Activated naive CD8-positive, alpha-beta T cell (primary cell): ENCODE data around the gene RELL2.

ENCODE experiments used
- H3K27ac Mint-ChIP-seq: one replicate; pipeline ENCODE4 v1.8.0; 2021; ENCODE audit warnings: mixed read lengths
- H3K27me3 Mint-ChIP-seq: one replicate; pipeline ENCODE4 v1.8.0; 2021; ENCODE audit warnings: mixed read lengths
- H3K36me3 Mint-ChIP-seq: one replicate; pipeline ENCODE4 v1.8.0; 2021; ENCODE audit warnings: mixed read lengths
- H3K4me1 Mint-ChIP-seq: one replicate; pipeline ENCODE4 v1.8.0; 2021; ENCODE audit warnings: low read depth, mixed read lengths
- H3K4me3 Mint-ChIP-seq: one replicate; pipeline ENCODE4 v1.8.0; 2021; ENCODE audit warnings: mild to moderate bottlenecking, mixed read lengths
- H3K9me3 Mint-ChIP-seq: one replicate; pipeline ENCODE4 v1.8.0; 2021; ENCODE audit warnings: low read depth, mixed read lengths

The RELL2 gene

DNA sequence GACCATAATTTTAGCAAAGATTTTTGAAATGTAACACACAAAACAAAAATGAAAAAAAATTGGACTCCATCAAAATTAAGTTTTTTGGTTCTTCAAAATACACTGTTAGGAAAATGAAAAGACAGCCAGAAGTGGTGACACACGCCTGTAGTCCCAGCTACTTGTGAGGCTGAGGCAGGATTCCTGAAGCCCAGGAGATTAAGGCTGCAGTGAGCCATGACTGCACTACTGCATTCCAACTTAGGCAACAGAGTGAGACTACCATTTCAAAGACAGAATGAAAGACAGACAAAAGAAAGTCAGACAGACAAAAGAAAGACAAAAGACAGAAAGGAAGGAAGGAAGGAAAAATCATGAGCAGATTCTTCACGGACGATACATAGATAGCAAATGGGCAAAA lies 25.5 kb upstream of the RELL2 start:
- Mint-ChIP-seq H3K27me3 (no peaks in the 10 kb centered on the region), H3K4me1 (peaks cover 86% of the 10 kb centered on the region), H3K4me3 (peak overlapping the region; percentile 72), H3K27ac (peak overlapping the region; percentile 88), H3K36me3 (peaks cover 16% of the 10 kb centered on the region), H3K9me3 (no peaks in the 10 kb centered on the region)

DNA sequence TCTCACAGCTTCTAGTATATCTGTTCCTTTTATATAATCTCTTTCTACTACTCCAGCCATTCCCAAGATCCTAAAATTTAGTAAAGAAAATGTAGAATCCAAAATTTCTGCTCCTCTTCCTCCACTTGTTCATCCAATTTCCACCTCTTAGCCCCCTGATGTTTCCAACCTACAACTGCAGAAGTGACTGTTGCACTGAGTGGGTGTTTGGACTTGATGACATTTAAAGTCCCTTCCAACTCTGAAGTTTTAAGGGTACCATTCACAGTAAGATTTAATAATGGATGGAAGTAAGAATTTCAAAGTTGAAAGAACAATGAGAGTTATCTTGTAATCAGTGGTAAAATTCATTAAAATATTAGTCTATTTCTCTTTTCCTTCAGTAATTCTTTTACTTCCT lies 23.5 kb upstream of the RELL2 start:
- Mint-ChIP-seq H3K4me1 (peaks cover 82% of the 10 kb centered on the region), H3K27ac (peak overlapping the region; percentile 35), H3K36me3 (peaks cover 13% of the 10 kb centered on the region), H3K4me3 (peak overlapping the region; percentile 69), H3K9me3 (no peaks in the 10 kb centered on the region), H3K27me3 (no peaks in the 10 kb centered on the region)

DNA sequence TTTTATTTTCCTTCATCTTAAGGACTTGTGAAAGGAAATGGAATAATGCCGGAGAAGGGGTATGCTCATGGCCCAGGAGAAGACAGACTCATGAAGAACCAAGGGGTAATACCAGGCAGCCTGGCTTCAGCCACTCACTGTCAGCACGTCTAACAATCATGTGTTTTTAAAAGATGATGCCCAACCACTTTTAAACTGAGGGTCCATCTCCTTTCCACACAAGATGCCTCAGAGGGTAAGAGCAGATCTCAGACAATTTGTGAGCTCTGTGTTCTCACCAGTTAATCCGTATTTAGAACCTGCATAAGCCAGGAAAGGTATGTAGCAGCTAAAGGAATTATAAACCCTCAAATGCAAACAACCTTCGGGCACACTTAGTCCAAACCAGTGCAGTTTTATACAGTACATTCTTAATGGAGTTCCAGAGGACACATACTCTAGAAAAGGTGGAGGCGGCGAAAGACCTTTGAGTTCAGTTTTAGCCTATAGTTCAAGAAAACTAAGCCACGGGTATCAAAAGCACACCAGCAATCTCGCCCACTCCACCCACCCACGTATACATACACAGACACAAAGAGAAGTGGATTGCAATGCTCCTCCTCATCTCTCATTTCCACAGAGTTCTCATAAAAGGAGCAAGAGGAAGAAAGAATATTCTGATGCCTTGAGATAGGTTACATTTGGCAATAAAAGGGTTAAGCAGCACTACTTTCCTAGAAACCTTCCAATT lies 20.6 kb upstream of the RELL2 start:
- Mint-ChIP-seq H3K27ac (peak overlapping the region; percentile 96), H3K9me3 (no peaks in the 10 kb centered on the region), H3K4me3 (peak overlapping the region; percentile 99), H3K27me3 (no peaks in the 10 kb centered on the region), H3K4me1 (peaks cover 64% of the 10 kb centered on the region), H3K36me3 (peaks cover 10% of the 10 kb centered on the region)

DNA sequence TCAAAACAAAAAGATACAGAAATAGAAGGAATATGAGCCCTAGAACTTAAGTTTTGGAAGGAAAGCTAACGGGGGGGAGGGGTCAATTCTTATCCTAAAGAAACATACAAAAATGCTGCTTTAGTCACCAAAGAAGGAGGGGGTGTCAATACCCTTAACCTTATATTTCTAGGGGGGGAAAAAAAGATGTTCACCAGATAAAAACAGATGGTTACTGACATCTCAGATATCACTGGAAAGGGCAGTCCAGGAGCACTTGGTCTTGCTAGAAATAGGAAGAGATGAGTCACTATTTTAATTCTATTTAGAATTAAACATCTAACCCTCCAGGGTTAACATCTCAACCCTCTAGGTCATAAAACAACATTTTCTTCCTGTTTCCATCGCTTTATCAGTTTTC lies 19.7 kb upstream of the RELL2 start:
- Mint-ChIP-seq H3K27ac (peak overlapping the region; percentile 96), H3K27me3 (no peaks in the 10 kb centered on the region), H3K9me3 (no peaks in the 10 kb centered on the region), H3K4me3 (peak overlapping the region; percentile 99), H3K36me3 (peaks cover 6% of the 10 kb centered on the region), H3K4me1 (peaks cover 61% of the 10 kb centered on the region)

DNA sequence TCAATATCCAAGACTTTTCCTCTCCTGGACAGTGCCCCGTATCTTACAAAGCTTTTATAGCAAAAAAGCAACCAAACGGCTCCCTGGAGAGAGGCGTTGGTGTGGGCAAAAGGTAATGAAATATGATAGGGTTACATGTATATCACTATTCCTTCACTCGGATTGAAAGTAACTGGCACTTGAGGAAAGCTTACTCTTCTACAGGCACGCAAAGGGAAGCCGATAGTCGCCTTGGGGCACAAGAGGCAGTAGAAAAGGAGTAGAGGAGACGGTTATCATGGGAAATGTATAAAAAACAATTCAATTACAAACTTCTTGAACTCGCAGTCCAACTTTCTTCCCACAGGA lies 19.1 kb upstream of the RELL2 start:
- Mint-ChIP-seq H3K27ac (peak overlapping the region; percentile 96), H3K4me3 (peak overlapping the region; percentile 99), H3K9me3 (no peaks in the 10 kb centered on the region), H3K27me3 (no peaks in the 10 kb centered on the region), H3K36me3 (peaks cover 6% of the 10 kb centered on the region), H3K4me1 (peaks cover 56% of the 10 kb centered on the region)

DNA sequence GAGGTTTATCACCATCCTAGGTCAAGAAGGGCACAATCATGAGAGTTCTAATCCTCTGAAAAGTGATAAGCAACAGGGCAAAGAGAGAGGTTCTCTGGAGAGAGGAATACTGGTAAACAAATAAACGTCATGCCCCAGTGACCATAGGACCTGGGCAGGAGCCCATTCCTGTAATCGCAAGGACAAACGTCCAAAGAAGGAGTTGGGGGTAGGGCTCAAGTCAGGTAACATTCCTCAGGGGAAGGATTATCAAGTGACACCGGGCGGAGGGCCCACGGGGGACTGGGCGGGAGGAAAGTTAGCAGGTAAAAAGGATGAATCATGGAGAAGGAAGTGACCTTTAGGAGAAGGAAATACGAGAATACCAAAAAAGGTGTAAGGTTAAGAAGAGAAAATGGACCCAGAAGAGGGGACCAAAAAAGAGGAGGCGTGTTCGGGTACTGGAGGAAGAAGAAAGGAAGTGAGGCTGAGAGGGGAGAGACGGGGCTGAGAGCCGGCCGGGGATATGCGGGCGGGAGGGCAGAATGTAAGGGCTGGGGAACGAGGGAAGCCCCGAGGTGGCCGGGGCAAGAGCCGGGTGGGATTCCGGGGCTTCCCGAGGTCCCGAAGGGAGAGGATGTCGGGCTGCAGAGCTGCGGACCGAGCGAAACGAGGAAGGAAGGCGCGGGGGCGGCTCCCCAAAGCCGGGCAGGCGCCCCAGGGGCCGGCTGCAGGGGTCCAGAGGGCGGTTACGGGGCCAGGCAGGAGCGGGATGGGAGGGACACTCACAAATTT lies 18.6 kb upstream of the RELL2 start:
- peak overlapping the region; percentile 96 for H3K27ac Mint-ChIP-seq
- H3K4me1 Mint-ChIP-seq: peaks cover 53% of the 10 kb centered on the region
- no peaks in the 10 kb centered on the region for H3K9me3 Mint-ChIP-seq
- peak overlapping the region; percentile 99 for H3K4me3 Mint-ChIP-seq
- H3K27me3 Mint-ChIP-seq: no peaks in the 10 kb centered on the region
- H3K36me3 Mint-ChIP-seq: peaks cover 8% of the 10 kb centered on the region

DNA sequence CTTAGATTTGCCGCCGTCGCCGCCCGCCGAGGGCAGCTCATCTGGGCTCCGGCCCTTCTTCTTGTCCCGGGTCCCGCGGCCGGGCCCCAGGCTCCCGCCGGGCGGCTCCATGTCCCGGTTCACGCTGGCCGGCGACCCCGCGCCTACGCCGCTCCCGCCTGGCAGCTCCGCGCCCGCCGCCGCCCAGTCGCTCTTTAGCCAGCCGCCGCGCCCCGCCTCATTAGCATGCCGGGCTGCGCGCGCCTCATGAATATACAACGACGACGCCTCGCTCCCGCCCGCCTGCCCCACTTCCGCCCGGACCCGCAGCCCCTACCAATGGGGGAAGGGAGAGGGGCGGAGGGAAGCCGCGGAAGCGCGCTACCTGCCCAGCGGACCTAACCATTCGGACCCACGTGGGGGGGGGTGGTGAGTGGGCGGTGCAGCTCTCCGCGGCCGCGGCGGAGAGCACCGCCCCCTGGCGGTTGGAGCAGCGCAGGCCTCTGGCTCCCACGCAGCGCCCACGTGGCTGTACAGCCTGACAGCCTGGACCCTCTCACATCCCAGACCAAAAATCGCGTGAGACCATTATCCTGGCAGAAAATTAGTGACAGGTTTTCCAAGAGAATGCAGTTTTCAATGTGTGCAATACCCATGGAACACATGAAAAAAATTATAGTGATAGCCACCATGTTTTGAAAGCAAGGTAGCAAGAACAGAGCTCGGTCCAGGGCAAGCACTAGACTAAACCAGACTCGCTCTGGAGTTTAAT lies 17.8 kb upstream of the RELL2 start, which contains the start of gene DIAPH1:
Gene DIAPH1, minus strand, starts transcription at position 197 of the 751 bp plus-strand sequence. Its CDS starts 86 bp downstream, at position 111.
- Mint-ChIP-seq H3K27me3 (no peaks in the 10 kb centered on the region), H3K4me1 (peaks cover 53% of the 10 kb centered on the region), H3K27ac (peak within 1 kb of the TSS; percentile 96), H3K36me3 (peaks cover 11% of the 10 kb centered on the region), H3K9me3 (no peaks in the 10 kb centered on the region), H3K4me3 (peak within 1 kb of the TSS; percentile 99)

DNA sequence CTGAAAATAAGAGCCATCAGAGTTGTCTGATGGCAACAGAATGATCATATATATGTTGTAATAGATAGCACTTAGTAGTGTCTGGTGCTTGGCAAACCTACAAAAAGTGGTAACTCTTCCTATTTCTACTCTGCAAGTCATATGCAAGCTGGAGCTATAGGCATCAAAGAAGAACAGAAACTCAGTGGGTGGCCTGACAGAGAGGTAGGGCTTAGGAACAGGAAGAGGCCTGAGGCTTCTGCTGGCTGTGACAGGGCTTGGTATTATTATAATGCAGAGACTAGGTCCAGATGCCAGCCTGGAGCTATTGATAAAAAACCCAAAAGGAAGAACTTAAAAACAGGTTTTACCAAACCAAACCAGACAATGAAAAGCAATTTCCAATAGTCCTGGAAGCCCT lies 13.6 kb upstream of the RELL2 start:
- Mint-ChIP-seq H3K4me1 (peaks cover 21% of the 10 kb centered on the region), H3K4me3 (peak overlapping the region; percentile 41), H3K9me3 (no peaks in the 10 kb centered on the region), H3K36me3 (peaks cover 11% of the 10 kb centered on the region), H3K27me3 (no peaks in the 10 kb centered on the region), H3K27ac (peak overlapping the region; percentile 80)

DNA sequence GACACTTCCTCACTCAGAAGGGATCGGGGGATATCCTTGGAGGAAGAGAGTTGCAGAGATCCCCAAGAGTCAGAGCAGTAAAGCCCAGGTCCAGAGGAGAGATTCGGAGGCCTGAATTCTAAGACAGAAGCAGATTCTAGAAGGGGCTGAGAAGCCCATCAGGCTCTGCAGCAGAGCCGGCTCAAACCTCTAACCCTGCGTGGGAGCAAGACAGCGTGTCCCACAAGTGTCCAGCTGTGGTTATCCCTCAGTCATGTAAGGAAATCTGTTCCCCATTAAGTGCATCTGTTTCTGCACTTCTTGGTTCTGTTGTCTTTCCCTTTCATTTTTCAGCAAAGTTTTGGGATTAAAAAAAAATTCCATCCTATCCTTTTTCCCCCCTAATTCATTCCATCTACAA lies 13.2 kb upstream of the RELL2 start:
- Mint-ChIP-seq H3K4me3 (peak overlapping the region; percentile 41), H3K36me3 (peaks cover 11% of the 10 kb centered on the region), H3K27me3 (no peaks in the 10 kb centered on the region), H3K27ac (peak overlapping the region; percentile 80), H3K4me1 (peaks cover 21% of the 10 kb centered on the region), H3K9me3 (no peaks in the 10 kb centered on the region)

DNA sequence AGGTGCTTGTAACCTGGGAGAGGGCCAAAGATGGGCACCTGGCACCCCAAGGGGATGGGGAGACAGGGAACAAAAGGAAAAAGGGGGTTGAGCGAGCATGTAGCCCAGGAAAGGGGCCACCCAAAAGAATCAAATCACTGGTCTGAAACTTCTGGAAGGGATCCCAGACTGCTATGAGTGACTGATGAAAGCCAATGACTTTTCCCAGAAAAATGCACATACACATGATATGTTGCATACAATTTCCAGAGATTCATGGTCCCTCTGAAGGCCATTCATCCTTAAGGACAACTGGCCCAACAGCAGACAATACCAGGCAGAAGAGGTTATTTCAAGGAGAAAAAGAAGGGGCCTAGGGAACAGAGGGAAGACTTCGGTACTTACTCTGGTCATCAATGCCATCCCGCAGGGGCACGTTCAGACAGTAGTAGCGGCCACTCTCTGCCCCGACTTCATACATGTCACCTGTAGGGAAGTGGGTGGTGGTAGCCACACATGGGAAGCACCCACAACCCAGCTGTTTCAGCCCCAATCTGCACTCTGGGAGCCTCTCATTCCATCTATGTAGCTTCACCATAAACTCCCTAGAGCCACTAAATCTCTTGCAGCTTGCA lies 8.5 kb upstream of the RELL2 start:
- no peak overlapping the region for H3K27ac Mint-ChIP-seq

DNA sequence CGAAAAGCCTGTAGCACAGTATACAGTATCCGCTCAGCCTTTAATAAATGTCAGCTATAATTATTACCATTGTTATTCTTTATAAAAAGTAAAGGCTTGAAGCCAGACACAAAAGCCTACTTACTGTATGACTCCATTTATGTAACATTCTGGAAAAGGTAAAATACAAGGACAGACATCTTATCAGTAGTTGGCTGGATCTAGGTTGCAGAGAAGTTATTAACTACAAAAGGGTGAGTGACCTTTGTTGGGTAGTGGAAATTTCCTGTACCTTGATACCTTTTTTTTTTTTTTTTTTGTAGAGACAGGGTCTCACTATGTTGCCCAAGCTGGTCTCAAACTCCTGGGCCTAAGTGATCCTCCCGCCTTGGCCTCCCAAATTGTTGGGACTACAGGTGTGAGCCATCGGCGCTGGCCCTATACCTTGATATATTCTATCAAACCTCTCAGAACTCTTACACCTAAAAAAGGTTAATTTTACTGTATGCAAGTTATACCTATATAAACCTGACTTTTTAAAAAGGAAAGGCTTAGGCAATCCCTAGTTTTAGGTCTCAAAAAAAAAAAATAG lies 6.1 kb upstream of the RELL2 start:
- H3K27ac Mint-ChIP-seq: no peak overlapping the region

More for the DNA sequence above, 8.5 kb upstream of the RELL2 start:
- Mint-ChIP-seq H3K27me3 (no peaks in the 10 kb centered on the region), H3K4me3 (no peak overlapping the region), H3K36me3 (peaks cover 8% of the 10 kb centered on the region), H3K4me1 (peaks cover 15% of the 10 kb centered on the region), H3K9me3 (no peaks in the 10 kb centered on the region)

DNA sequence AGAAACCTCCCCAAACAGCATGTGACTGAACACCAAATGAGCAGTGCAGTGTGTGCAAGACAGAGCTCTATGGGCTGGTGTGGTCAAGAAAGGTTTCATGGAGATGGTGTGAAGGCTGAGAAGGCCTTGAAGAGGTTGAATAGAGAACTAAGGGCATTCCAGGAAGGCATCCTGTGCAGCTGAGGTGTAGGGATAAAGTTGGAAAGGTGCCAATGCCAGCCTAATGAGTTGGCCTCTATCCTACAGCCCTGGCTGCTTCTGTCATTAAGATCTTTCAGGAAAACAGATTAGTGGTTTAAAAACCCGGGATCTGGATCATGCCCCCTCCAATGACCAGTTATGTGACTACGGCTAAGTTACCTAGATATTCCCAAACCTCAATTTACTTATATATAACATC lies 4.1 kb upstream of the RELL2 start:
- peaks cover 32% of the 10 kb centered on the region for H3K4me1 Mint-ChIP-seq
- no peaks in the 10 kb centered on the region for H3K9me3 Mint-ChIP-seq
- H3K27ac Mint-ChIP-seq: no peak overlapping the region
- H3K36me3 Mint-ChIP-seq: peaks cover 3% of the 10 kb centered on the region
- H3K27me3 Mint-ChIP-seq: no peaks in the 10 kb centered on the region
- no peak overlapping the region for H3K4me3 Mint-ChIP-seq

More for the DNA sequence above, 6.1 kb upstream of the RELL2 start:
- Mint-ChIP-seq H3K4me3 (no peak overlapping the region), H3K27me3 (no peaks in the 10 kb centered on the region), H3K36me3 (peaks cover 3% of the 10 kb centered on the region), H3K9me3 (no peaks in the 10 kb centered on the region), H3K4me1 (peaks cover 25% of the 10 kb centered on the region)

DNA sequence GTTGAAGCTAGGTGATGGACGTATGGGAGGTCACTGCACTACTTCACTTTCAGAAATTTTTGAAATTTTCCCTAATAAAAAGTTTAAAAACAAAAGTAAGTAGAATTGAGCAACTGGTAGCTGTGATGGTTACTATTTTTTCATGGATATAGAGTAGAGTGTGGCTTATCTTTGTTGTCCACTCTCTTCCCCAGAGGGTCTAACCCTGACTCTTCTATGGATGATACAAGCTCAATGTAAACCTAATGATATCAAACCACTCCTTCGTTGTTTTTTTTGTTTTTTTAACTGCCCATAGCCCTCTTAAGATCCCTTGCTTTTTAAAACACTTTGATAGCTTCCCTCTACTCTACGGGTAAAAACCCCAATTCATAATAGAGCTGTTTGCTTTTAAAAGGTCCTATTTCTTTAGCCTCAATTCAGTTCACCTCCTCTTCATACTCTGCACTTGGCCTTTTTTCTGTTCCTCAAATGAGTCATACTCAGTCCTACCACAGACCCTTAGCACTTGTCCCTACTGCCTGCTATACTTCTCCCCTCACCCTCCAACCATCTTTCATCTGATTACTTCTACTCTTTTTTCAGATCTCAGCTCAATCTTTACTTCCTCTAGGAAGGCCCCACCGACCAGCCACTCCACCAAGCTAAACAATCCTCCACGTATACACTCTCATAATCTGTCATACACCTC lies 2.8 kb upstream of the RELL2 start:
- Mint-ChIP-seq H3K4me3 (peak overlapping the region; percentile 28), H3K27ac (peak overlapping the region; percentile 48), H3K9me3 (no peaks in the 10 kb centered on the region), H3K36me3 (peaks cover 3% of the 10 kb centered on the region), H3K4me1 (peaks cover 42% of the 10 kb centered on the region), H3K27me3 (no peaks in the 10 kb centered on the region)

DNA sequence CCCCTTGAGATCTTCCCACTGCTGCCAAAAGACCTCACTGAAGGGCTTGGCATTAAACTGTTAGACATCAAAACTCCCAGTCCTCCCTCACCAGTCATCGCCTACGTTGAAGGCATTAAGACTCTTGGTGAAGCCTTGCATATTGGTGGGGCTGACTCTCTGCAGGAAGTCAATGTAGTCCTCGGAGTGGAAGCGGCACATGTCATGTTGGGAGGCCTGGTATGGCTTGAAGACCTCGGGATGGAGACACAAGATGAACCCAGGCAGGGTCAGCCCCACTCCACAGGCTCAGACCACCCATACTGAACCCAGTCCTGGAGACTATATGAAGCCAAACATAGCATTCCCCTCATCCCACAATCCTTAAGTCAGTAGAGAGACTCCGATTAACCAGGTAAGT lies 2.1 kb upstream of the RELL2 start:
- Mint-ChIP-seq H3K27ac (no peak overlapping the region), H3K9me3 (no peaks in the 10 kb centered on the region), H3K4me3 (peak overlapping the region; percentile 94), H3K4me1 (peaks cover 43% of the 10 kb centered on the region), H3K27me3 (no peaks in the 10 kb centered on the region), H3K36me3 (peaks cover 3% of the 10 kb centered on the region)
